Suppressor macrophage (primary cell): ENCODE results near the gene MAPKAPK5.
"Not testable (repeated sequence)": the region's sequence is repeated elsewhere in the genome, so short reads cannot be mapped to it uniquely, and the experiment has no call there.

ENCODE experiments used
- DNase-seq, 4 experiments: peaks; one replicate each; pipeline ENCODE4 v3.0.0-alpha.2; 2020 to 2022
- total RNA-seq, 17 experiments: gene quantifications; one replicate each; lab custom pipeline; 2026; ENCODE audit warnings: mixed read lengths in 6 of 17, inconsistent platforms in 3 of 17; lab: John Stamatoyannopoulos, UW

The MAPKAPK5 gene
- 22.6 to 63.6 (median 53.3) reads per million in 17 experiments for total RNA-seq

GRCh38 chr12:111841750-111842555 is at the start of gene MAPKAPK5:
TSS of gene MAPKAPK5 (plus strand) at chr12:111842228. CDS start at chr12:111842734, 506 bp downstream.
- peak; percentile 96 to 98 (median 97) for DNase-seq

GRCh38 chr12:111792856-111793235 is 49.2 kb upstream of the MAPKAPK5 start:
- no peak for DNase-seq

GRCh38 chr12:111798182-111798581 is 43.8 kb upstream of the MAPKAPK5 start:
- no peak for DNase-seq

GRCh38 chr12:111799758-111800157 is 42.3 kb upstream of the MAPKAPK5 start:
- no peak for DNase-seq

DNA sequence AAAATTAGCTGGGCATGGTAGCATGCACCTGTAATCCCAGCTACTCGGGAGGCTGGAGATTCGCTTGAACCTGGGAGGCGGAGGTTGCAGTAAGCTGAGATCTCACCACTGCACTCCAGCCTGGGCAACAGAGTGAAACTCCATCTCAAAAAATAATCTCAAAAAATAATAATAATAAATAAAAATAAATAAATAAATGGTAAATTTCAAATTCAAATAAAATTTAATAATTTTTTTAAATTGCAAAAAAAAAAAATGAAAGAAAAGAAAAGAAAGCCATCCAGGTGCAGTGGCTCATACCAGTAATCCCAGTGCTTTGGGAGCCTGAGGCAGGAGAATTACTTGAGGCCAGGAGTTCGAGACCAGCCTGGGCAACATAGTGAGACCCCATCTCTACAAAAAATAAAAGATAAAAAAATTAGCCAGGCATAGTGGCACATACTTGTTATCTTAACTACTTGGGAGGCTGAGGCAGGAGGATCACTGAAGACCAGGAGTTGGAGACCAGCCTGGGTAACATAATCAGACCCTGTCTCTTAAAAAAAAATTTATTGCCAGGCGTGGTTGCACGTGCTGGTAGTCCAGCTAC is 38.9 kb upstream of the MAPKAPK5 start:
- no peak for DNase-seq

- no peak for DNase-seq
Measured at GRCh38 chr12:111803851-111804250, 38.2 kb upstream of the MAPKAPK5 start.

GRCh38 chr12:111806304-111806703 is 35.7 kb upstream of the MAPKAPK5 start:
- no peak for DNase-seq

DNA sequence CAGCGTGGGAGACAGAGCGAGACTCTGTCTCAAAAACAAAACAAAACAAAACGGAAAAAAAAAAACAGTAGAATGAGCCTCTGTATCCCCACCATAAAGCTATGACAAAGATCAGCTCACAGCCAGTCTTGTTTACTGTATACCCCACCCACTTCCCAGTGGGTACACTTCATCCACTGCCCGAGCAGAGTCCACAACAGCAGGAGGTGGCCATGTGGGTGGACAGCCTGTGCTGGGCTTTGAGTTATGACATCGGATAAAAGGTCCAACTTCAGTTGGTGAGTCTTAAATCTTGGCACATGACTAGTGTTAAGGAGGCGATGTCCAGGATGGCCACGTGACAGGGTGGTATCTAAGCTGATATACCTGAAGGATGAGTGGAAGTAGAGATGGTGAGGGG is 34.8 kb upstream of the MAPKAPK5 start:
- DNase-seq = no peak

GRCh38 chr12:111812881-111813741 is 28.9 kb upstream of the MAPKAPK5 start:
- DNase-seq = peak; percentile 85 to 94 (median 88)

DNA sequence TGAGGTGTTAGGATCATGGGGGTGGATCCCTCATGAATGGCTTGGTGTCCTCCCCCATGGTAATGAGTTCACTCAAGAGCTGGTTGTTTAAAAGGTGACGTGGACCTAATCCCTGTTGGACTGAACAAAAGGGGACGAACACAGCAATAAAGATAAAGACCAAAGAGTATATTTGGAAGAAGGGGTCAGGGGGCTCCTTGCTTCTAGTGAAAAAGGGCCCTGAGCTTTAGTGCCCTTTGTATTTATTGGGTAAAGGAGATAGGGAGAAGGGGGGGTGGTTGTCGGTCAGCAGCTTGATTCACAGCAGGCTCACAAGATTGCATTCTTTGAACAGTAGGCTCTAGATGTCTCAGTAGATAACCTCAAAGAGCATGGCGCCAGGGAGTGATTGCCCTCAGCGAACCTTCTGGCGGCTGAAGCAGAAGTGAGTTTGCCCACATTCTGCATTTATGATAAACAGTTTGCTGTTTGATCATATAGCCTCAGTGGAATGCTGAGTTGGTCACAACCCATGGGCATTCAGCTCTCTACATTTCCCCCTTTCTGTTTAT is 25.9 kb upstream of the MAPKAPK5 start:
- DNase-seq = no peak

- DNase-seq = not testable (repeated sequence)
Measured at GRCh38 chr12:111816898-111817297, 25.1 kb upstream of the MAPKAPK5 start.

- no peak for DNase-seq
Measured at GRCh38 chr12:111818340-111818739, 23.7 kb upstream of the MAPKAPK5 start.

DNA sequence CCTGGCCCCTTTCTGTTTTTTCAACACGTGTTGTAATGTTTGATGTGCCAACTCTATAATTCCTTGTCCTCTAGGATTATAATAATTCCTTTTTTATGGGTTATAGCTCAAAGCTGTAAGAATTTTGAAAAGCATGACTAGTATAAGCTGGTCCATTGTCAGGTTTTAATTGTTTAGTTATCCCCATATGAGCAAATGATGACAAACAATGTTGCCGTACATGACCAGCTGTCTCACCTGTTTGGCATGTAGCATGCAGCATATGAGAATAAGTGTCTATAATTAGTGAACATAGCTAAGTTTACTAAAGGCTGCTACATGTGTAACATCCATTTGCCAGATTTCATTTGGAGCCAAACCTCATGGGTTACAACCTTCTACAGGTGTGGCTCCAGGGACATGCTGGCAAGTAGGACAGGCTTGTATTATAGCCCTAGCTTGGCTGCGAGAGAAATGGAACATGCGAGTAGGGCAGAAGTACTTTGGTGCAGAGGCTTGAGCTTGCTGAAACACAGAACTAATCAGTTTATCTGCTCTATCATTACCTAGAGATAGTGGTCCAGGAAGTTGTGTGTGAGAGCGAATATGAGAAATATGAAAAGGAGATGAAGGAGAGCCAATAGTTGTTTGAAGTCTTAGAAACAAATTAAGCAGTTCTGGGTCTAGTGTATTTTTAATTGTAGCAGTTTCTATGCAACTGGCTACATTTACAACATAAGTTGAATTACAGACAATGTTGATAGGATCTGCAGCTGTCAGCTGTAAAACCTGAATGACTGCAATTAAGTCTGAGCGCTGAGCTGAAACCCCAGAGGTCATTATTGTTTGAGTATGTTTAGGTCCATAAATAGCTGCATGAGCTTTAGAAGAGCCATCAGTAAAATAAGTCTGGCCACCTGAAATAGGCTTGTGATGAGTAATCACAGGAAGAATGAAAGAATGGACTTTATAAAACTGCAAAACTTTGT is 22.6 kb upstream of the MAPKAPK5 start:
- no peak for DNase-seq

DNA sequence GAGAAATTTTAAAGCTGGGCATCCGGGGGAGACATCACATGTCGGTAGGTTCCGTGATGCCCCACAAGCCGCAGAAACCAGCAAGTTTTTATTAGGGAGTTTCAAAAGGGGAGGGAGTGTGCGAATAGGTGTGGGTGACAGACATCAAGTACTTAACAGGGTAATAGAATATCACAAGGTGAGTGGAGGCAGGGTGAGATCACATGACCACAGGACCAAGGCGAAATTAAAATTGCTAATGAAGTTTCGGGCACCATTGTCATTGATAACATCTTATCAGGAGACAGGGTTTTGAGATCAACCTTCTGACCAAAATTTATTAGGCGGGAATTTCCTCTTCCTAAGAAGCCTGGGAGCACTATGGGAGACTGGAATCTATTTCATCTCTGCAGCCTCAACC is 21.2 kb upstream of the MAPKAPK5 start:
- DNase-seq = not testable (repeated sequence)

GRCh38 chr12:111822886-111823285 is 19.1 kb upstream of the MAPKAPK5 start:
- DNase-seq = peak in 3 of 4 experiments; percentile 16 to 71 (median 65)

GRCh38 chr12:111823891-111824290 is 18.1 kb upstream of the MAPKAPK5 start:
- DNase-seq = no peak

DNA sequence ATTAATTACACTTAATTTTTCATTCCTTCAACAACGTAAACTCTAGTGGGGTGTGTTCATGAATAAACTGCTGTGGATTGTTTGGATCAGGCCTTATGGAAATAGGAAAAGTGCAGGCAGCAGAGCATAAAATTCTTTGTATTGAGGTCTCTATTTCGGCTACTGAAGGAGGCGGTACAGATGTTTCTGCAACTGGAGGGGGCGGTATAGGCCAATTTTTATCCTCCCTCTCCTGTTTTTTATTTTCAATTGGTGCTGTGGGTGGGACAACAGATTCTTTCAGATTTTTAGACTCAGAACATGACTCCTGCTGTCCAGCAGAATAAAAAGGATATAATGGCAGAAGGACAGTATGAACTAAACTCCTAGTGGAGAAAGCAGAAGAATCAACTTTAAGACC is 17.7 kb upstream of the MAPKAPK5 start:
- peak; percentile 24 to 44 (median 36) for DNase-seq

DNA sequence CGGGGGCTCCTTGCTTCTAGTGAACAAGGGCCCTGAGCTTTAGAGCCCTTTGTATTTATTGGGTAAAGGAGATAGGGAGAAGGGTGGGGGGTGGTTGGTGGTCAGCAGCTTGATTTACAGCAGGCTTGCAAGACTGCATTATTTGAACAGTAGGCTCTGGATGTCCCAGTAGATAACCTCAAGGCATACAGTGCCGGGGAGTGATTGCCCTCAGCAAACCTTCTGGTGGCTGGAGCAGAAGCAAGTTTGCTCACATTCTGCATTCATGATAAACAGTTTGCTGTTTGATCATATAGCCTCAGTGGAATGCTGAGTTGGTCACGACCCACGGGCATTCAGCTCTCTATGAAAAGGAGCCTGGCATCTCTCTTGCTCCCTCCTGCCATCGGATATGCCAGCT is 16.5 kb upstream of the MAPKAPK5 start:
- DNase-seq = no peak

- DNase-seq = no peak
Measured at GRCh38 chr12:111826316-111826715, 15.7 kb upstream of the MAPKAPK5 start.

DNA sequence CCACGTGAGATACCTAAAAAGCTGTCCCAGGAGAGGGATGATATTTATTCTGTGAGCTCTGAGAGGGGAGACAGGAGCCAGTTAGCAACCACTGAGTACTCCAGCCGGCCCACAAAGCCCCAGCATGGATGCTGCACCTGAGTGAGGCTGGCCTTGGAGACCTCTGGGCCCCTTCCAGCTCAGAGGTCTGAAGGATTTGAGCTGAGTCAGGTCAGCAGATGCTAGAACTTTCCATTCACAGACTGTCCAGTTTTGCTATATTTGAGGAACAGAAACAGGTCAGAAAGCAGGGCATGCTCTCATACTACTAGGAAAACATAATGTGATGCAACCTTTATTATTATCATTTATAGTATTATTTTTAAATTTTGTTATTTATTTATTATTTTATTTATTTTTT is 15.0 kb upstream of the MAPKAPK5 start:
- DNase-seq = peak in 3 of 4 experiments; percentile 46 to 65 (median 56)

DNA sequence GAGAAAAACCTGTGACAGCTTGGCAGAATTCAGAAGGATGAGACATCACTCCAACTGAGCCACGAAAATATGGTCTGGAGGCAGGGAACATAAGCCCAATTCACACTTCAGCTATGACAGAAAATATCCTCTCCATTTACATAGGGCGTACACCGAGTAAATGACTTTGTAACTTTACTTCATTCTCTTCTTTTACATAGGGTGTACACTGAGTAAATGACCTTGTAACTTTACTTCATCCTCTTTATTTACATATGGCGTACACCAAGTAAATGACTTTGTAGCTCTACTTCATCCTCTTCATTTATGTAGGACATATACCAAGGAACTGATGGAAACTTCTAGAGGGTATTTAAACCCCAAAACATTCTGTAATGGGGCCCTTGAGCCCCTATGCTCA is 14.1 kb upstream of the MAPKAPK5 start:
- DNase-seq = no peak
